Measurements from ENCODE around the gene CCDC97. TPM values are rescaled to one million over a fixed set of nuclear protein-coding genes. Genes with fewer than 3 reads are reported as not detected.

CCDC97 gene
- total and polyA plus RNA-seq, 2 of the 8 experiments (the other 6 are each of a cell fraction or from before 2014, with no cell fraction given) = 19.8 to 27.1 TPM

- Histone ChIP-seq H2BK12ac (ENCODE audit: low read depth, low read length) (no peak overlapping the region), H4K5ac (ENCODE audit: insufficient read length, low read depth, low read length) (no peak overlapping the region), H3K4me3 (ENCODE audit: extremely low read depth in 1 of 4, insufficient read depth in 2 of 4, low read depth in 3 of 4, low read length in 4 of 4) (no peak overlapping the region), H2AFZ (ENCODE audit: low read length) (no peak overlapping the region), H3K36me3 (ENCODE audit: control insufficient read depth in 2 of 4, insufficient read depth in 4 of 4, low read length in 3 of 4) (peaks cover 69 to 98% (median 95%) of the 10 kb centered on the region in 4 experiments), H3K27me3 (replicated peaks in 1 of 4; ENCODE audit: control insufficient read depth in 3 of 4, extremely low read depth in 1 of 4, insufficient read depth in 3 of 4, low read length in 3 of 4) (no peaks in the 10 kb centered on the region), H3K56ac (replicated peaks; ENCODE audit: insufficient read length, low read depth, low read length) (no peak overlapping the region), H2BK15ac (ENCODE audit: low read length) (no peak overlapping the region), H2BK20ac (ENCODE audit: low read length) (no peak overlapping the region), H4K8ac (ENCODE audit: extremely low read depth, insufficient read depth, low read length) (no peak overlapping the region), H3K4me2 (ENCODE audit: insufficient read depth in 1 of 2, low read depth in 2 of 2, low read length in 2 of 2) (no peak overlapping the region), H3K14ac (ENCODE audit: insufficient read length) (no peak overlapping the region), H4K20me1 (replicated peaks in 1 of 2; ENCODE audit: control insufficient read depth in 1 of 2, insufficient read depth in 2 of 2, low read length in 2 of 2) (peaks cover 15 to 29% of the 10 kb centered on the region in 2 experiments), H3K79me2 (ENCODE audit: control insufficient read depth in 1 of 2, insufficient read depth in 2 of 2, low read length in 2 of 2) (no peaks in the 10 kb centered on the region), H3K9me3 (ENCODE audit: insufficient read depth in 2 of 2, low read depth in 1 of 2, low read length in 1 of 2) (no peaks in the 10 kb centered on the region), H2BK5ac (ENCODE audit: low read depth, low read length) (no peak overlapping the region), H3K23ac (ENCODE audit: insufficient read length) (no peak overlapping the region), H3K4ac (replicated peaks; ENCODE audit: insufficient read length, low read depth, low read length) (no peak overlapping the region), H3K27ac (ENCODE audit: low read depth, low read length) (no peak overlapping the region), H3K79me1 (ENCODE audit: low read depth, low read length) (peaks cover 2% of the 10 kb centered on the region; the same call in 1 of the 2 replicates), H3K9ac (replicated peaks in 1 of 4; ENCODE audit: extremely low read depth in 1 of 4, low read depth in 3 of 4, low read length in 3 of 4) (no peak overlapping the region), H3K23me2 (ENCODE audit: low read depth, low read length) (no peaks in the 10 kb centered on the region), H4K91ac (replicated peaks; ENCODE audit: insufficient read length, low read length) (no peak overlapping the region), H3K18ac (ENCODE audit: extremely low read depth, low read length) (no peak overlapping the region), H3K4me1 (replicated peaks in 1 of 4; ENCODE audit: control insufficient read depth in 3 of 4, insufficient read depth in 4 of 4, low read length in 3 of 4) (no peaks in the 10 kb centered on the region), H2AK5ac (ENCODE audit: low read depth, low read length) (no peak overlapping the region), H2BK120ac (replicated peaks; ENCODE audit: low read depth, low read length) (no peak overlapping the region)
- ChIA-PET CTCF (ENCODE audit: partially characterized antibody) (interaction anchor here (7.8 kb wide), 1 partner anchor 6 kb away, joined by 63 read pairs; no protein-coding TSS in a partner anchor), POLR2A (ENCODE audit: partially characterized antibody) (interaction anchor here (0.7 to 38.6 kb wide), 3 partner anchors 4 to 112 kb away, joined by 3 to 579 read pairs (median 579); partner anchors contain the start of genes CCDC97 and HNRNPUL1)
- DNase-seq (ENCODE audit: low read depth in 1 of 2, low spot score in 2 of 2) (no peak), FAIRE-seq (no peak)
- WGBS, 2 experiments (ENCODE audit: extremely low coverage in 1 of 2, insufficient coverage in 1 of 2, insufficient read length in 1 of 2, insufficient replicate concordance in 2 of 2, low coverage in 1 of 2, low lambda C conversion rate in 2 of 2, missing lambda C conversion rate in 1 of 2) = 90% methylated on average over 4 of the region's 4 CpGs; no CpG with 5 or more reads in 1 of the 2 experiments
- TF ChIP-seq KDM1A (IDR thresholded peaks at IDR 0.05; ENCODE audit: borderline replicate concordance, low read length) (no peak), HDAC6 (IDR thresholded peaks at IDR 0.05; ENCODE audit: low read depth, low read length) (no peak), CREB1 (IDR thresholded peaks at IDR 0.05) (no peak), ATF2 (IDR thresholded peaks at IDR 0.05; ENCODE audit: low read length) (no peak), JUN (IDR thresholded peaks at IDR 0.05; ENCODE audit: low read depth, low read length) (no peak), CEBPB (IDR thresholded peaks at IDR 0.05; ENCODE audit: low read depth, low read length) (no peak), EGR1 (IDR thresholded peaks at IDR 0.05; ENCODE audit: borderline replicate concordance, low read depth, low read length) (no peak), E2F6 (IDR thresholded peaks at IDR 0.05) (no peak), NRF1 (IDR thresholded peaks at IDR 0.05; ENCODE audit: low read depth, low read length) (no peak), EP300 (IDR thresholded peaks at IDR 0.05; ENCODE audit: borderline replicate concordance in 1 of 2, low read depth in 2 of 2, low read length in 2 of 2) (no peak), KDM4A (IDR thresholded peaks at IDR 0.05; ENCODE audit: low read depth, low read length, severe bottlenecking) (no peak), TAF7 (optimal IDR thresholded peaks at IDR 0.05; ENCODE audit: borderline replicate concordance, low read depth, low read length) (no peak)
Measured at GRCh38 chr19:41299755-41300089, 10.2 kb upstream of the CCDC97 start.

All from H1 (cell line).